Measurements from ENCODE around the gene NCBP3.

Gene NCBP3

GRCh38 chr17:3815122-3815521 is 30.9 kb downstream of the NCBP3 start:
- no peak for ATAC-seq (ENCODE audit: insufficient read depth, low read depth)
- H3K9ac ChIP-seq (ENCODE audit: low read depth, low read length): no peak overlapping the region
- H3K4me1 ChIP-seq (ENCODE audit: insufficient read depth, low read length): no peaks in the 10 kb centered on the region
- H3K9me3 ChIP-seq (ENCODE audit: insufficient read depth, low read length, severe bottlenecking): no peaks in the 10 kb centered on the region
- no peak overlapping the region for H3K27ac ChIP-seq (ENCODE audit: low read length)
- H3K4me3 ChIP-seq (ENCODE audit: low read depth in 1 of 2, low read length in 2 of 2): no peak overlapping the region
- no peak overlapping the region for H3K4me2 ChIP-seq (ENCODE audit: insufficient read depth, low read length)
- no peak overlapping the region for H2AFZ ChIP-seq (ENCODE audit: low read depth, low read length)
- DNase-seq: no peak
- no peaks in the 10 kb centered on the region for H4K20me1 ChIP-seq (ENCODE audit: insufficient read depth, low read length)
- H3K27me3 ChIP-seq (ENCODE audit: insufficient read depth, low read length, poor library complexity): no peaks in the 10 kb centered on the region
- peaks cover 97% of the 10 kb centered on the region for H3K36me3 ChIP-seq (ENCODE audit: insufficient read depth, low read length)
- TF ChIP-seq EZH2 (IDR thresholded peaks at IDR 0.05; ENCODE audit: borderline replicate concordance, low read depth, low read length, severe bottlenecking): no peak
- no peak for TF ChIP-seq CTCF (IDR thresholded peaks at IDR 0.05; ENCODE audit: borderline replicate concordance, extremely low read depth, low read length, poor library complexity, severe bottlenecking)
- H3K79me2 ChIP-seq (ENCODE audit: insufficient read depth, low read length): no peaks in the 10 kb centered on the region

GRCh38 chr17:3814361-3814760 is 31.7 kb downstream of the NCBP3 start:
- Histone ChIP-seq H3K4me2 (ENCODE audit: insufficient read depth, low read length) (no peak overlapping the region), H2AFZ (ENCODE audit: low read depth, low read length) (no peak overlapping the region), H3K36me3 (ENCODE audit: insufficient read depth, low read length) (peaks cover 94% of the 10 kb centered on the region), H3K27ac (ENCODE audit: low read length) (no peak overlapping the region), H4K20me1 (ENCODE audit: insufficient read depth, low read length) (no peaks in the 10 kb centered on the region), H3K4me1 (ENCODE audit: insufficient read depth, low read length) (no peaks in the 10 kb centered on the region), H3K27me3 (ENCODE audit: insufficient read depth, low read length, poor library complexity) (no peaks in the 10 kb centered on the region), H3K4me3 (ENCODE audit: low read depth in 1 of 2, low read length in 2 of 2) (no peak overlapping the region), H3K9me3 (ENCODE audit: insufficient read depth, low read length, severe bottlenecking) (no peaks in the 10 kb centered on the region), H3K9ac (ENCODE audit: low read depth, low read length) (no peak overlapping the region), H3K79me2 (ENCODE audit: insufficient read depth, low read length) (no peaks in the 10 kb centered on the region)
- no peak for ATAC-seq (ENCODE audit: insufficient read depth, low read depth)
- no peak for DNase-seq
- TF ChIP-seq EZH2 (IDR thresholded peaks at IDR 0.05; ENCODE audit: borderline replicate concordance, low read depth, low read length, severe bottlenecking) (no peak), CTCF (IDR thresholded peaks at IDR 0.05; ENCODE audit: borderline replicate concordance, extremely low read depth, low read length, poor library complexity, severe bottlenecking) (no peak)

- ATAC-seq (ENCODE audit: insufficient read depth, low read depth): no peak
- Histone ChIP-seq H3K9me3 (ENCODE audit: insufficient read depth, low read length, severe bottlenecking) (no peaks in the 10 kb centered on the region), H3K36me3 (ENCODE audit: insufficient read depth, low read length) (peaks cover 94% of the 10 kb centered on the region), H2AFZ (ENCODE audit: low read depth, low read length) (no peak overlapping the region), H3K79me2 (ENCODE audit: insufficient read depth, low read length) (no peaks in the 10 kb centered on the region), H3K4me1 (ENCODE audit: insufficient read depth, low read length) (no peaks in the 10 kb centered on the region), H4K20me1 (ENCODE audit: insufficient read depth, low read length) (no peaks in the 10 kb centered on the region), H3K27ac (ENCODE audit: low read length) (no peak overlapping the region), H3K4me2 (ENCODE audit: insufficient read depth, low read length) (no peak overlapping the region), H3K9ac (ENCODE audit: low read depth, low read length) (no peak overlapping the region), H3K4me3 (ENCODE audit: low read depth in 1 of 2, low read length in 2 of 2) (no peak overlapping the region), H3K27me3 (ENCODE audit: insufficient read depth, low read length, poor library complexity) (no peaks in the 10 kb centered on the region)
- no peak for DNase-seq
- TF ChIP-seq CTCF (IDR thresholded peaks at IDR 0.05; ENCODE audit: borderline replicate concordance, extremely low read depth, low read length, poor library complexity, severe bottlenecking): no peak
- no peak for TF ChIP-seq EZH2 (IDR thresholded peaks at IDR 0.05; ENCODE audit: borderline replicate concordance, low read depth, low read length, severe bottlenecking)
Measured at GRCh38 chr17:3813171-3813570, 32.9 kb downstream of the NCBP3 start.

GRCh38 chr17:3812771-3813170 is 33.3 kb downstream of the NCBP3 start:
- H3K36me3 ChIP-seq (ENCODE audit: insufficient read depth, low read length): peaks cover 94% of the 10 kb centered on the region
- H3K9ac ChIP-seq (ENCODE audit: low read depth, low read length): no peak overlapping the region
- no peaks in the 10 kb centered on the region for H3K4me1 ChIP-seq (ENCODE audit: insufficient read depth, low read length)
- DNase-seq (no peak), ATAC-seq (ENCODE audit: insufficient read depth, low read depth) (no peak; the same call in 2 of the 3 replicates)
- TF ChIP-seq CTCF (IDR thresholded peaks at IDR 0.05; ENCODE audit: borderline replicate concordance, extremely low read depth, low read length, poor library complexity, severe bottlenecking) (no peak), EZH2 (IDR thresholded peaks at IDR 0.05; ENCODE audit: borderline replicate concordance, low read depth, low read length, severe bottlenecking) (no peak)
- no peak overlapping the region for H3K4me3 ChIP-seq (ENCODE audit: low read depth in 1 of 2, low read length in 2 of 2)
- no peaks in the 10 kb centered on the region for H3K79me2 ChIP-seq (ENCODE audit: insufficient read depth, low read length)
- H3K9me3 ChIP-seq (ENCODE audit: insufficient read depth, low read length, severe bottlenecking): no peaks in the 10 kb centered on the region
- no peaks in the 10 kb centered on the region for H3K27me3 ChIP-seq (ENCODE audit: insufficient read depth, low read length, poor library complexity)
- no peak overlapping the region for H3K4me2 ChIP-seq (ENCODE audit: insufficient read depth, low read length)
- no peak overlapping the region for H3K27ac ChIP-seq (ENCODE audit: low read length)
- no peaks in the 10 kb centered on the region for H4K20me1 ChIP-seq (ENCODE audit: insufficient read depth, low read length)
- H2AFZ ChIP-seq (ENCODE audit: low read depth, low read length): no peak overlapping the region

All from DND-41 (cell line).